HepG2 (cell line): Measurements from ENCODE around the gene STPG2. TPM values are rescaled to one million over a fixed set of nuclear protein-coding genes. Genes with fewer than 3 reads are reported as not detected.

Source experiments
- ATAC-seq: fragments of 200-7000 bp; cut with Tn5 transposase; 3 replicates; pipeline ENCODE4 v1.9.1; 2020; ENCODE audit warnings: mild to moderate bottlenecking, moderate library complexity
- BruUV-seq: library from RNA; stranded (reverse); fragments of 400-500 nt; replicated peaks from 2 replicates; lab custom pipeline; 2021; lab: Mats Ljungman, UMichigan
- CTCF ChIA-PET: fragments of 300-600 bp; formaldehyde crosslinking; extraction: SDS; loops from one replicate; lab custom pipeline; 2021; ENCODE audit warnings: low total read pairs, inconsistent platforms, low intra/inter-chr PET ratio; lab: Yijun Ruan, JAX
- POLR2A ChIA-PET: fragments of 350-600 bp; sonication (Branson Sonifier 250); formaldehyde crosslinking; loops from one replicate; lab custom pipeline; 2020; ENCODE audit warnings: antibody characterized with exemption, inconsistent platforms; lab: Yijun Ruan, JAX
- DNase-seq: peaks from one replicate; pipeline ENCODE4 v3.0.0-alpha.2; 2015; ENCODE audit warnings: low spot score
- FAIRE-seq: peaks from 3 replicates; lab custom pipeline; 2011; peaks lifted over from hg19 to GRCh38; lab: Jason Lieb, UNC
- H2AFZ ChIP-seq: one replicate; pipeline ENCODE4 v1.6.1; 2011; ENCODE audit warnings: low read length, inconsistent platforms
- H3K27ac ChIP-seq: fragments of 300-600 bp; 3 replicates; pipeline ENCODE4 v1.8.0; 2011; ENCODE audit warnings: mixed run types, mild to moderate bottlenecking, mixed read lengths, low read length, inconsistent platforms; ENCODE audit not compliant: insufficient read depth; ENCODE audit errors: extremely low read length
- H3K27me3 ChIP-seq, 2 experiments: fragments of 200-600 bp in 1 of 2; 2 replicates in 1 of 2; 3 replicates in 1 of 2; pipeline versions ENCODE4 v1.6.0 to v1.8.0; 2011; ENCODE audit warnings: low read length in 2 of 2, mild to moderate bottlenecking in 2 of 2, moderate library complexity in 2 of 2, inconsistent platforms in 1 of 2; ENCODE audit not compliant: insufficient read depth in 2 of 2, control insufficient read depth in 1 of 2
- H3K36me3 ChIP-seq, 2 experiments: fragments of 200-600 bp in 1 of 2; replicated peaks in 1 of 2; 2 replicates in 1 of 2; 3 replicates in 1 of 2; pipeline versions ENCODE4 v1.5.1 to v1.8.0; 2011; ENCODE audit warnings: low read length in 2 of 2, inconsistent platforms in 1 of 2; ENCODE audit not compliant: insufficient read depth in 2 of 2, control insufficient read depth in 1 of 2
- H3K4me1 ChIP-seq: 2 replicates; pipeline ENCODE4 v1.5.1; 2012; ENCODE audit warnings: low read length, inconsistent platforms; ENCODE audit not compliant: insufficient read depth
- H3K4me2 ChIP-seq: 2 replicates; pipeline ENCODE4 v1.6.0; 2011; ENCODE audit warnings: low read depth, low read length, inconsistent platforms
- H3K4me3 ChIP-seq, 3 experiments: fragments of 200-600 bp in 1 of 3; sonication (generic), shearing (Covaris generic) in 1 of 3; replicated peaks in 1 of 3; 2 replicates each; pipeline ENCODE4 v1.5.1; 2011 to 2016; ENCODE audit warnings: low read length in 3 of 3, inconsistent platforms in 2 of 3, low read depth in 2 of 3, mild to moderate bottlenecking in 2 of 3, control low read depth in 1 of 3, mixed read lengths in 1 of 3; ENCODE audit not compliant: insufficient read depth in 1 of 3
- H3K79me2 ChIP-seq: one replicate; pipeline ENCODE4 v1.6.1; 2011; ENCODE audit warnings: low read length, inconsistent platforms; ENCODE audit not compliant: insufficient read depth
- H3K9ac ChIP-seq: 2 replicates; pipeline ENCODE4 v1.6.0; 2011; ENCODE audit warnings: mild to moderate bottlenecking, low read depth, low read length, inconsistent platforms; ENCODE audit not compliant: insufficient read depth
- H3K9me3 ChIP-seq: 2 replicates; pipeline ENCODE4 v1.5.1; 2012; ENCODE audit warnings: mild to moderate bottlenecking, low read length
- H4K20me1 ChIP-seq: 2 replicates; pipeline ENCODE4 v1.6.0; 2011; ENCODE audit warnings: inconsistent platforms, mild to moderate bottlenecking, low read length, moderate library complexity; ENCODE audit not compliant: insufficient read depth
- CENPT ChIP-seq: sonication (generic); formaldehyde crosslinking; IDR thresholded peaks from 2 replicates; pipeline ENCODE4 v1.8.0; 2022; ENCODE audit warnings: low read depth, mild to moderate bottlenecking, moderate library complexity, missing genetic modification reagents
- HHEX ChIP-seq: IDR thresholded peaks from 2 replicates; pipeline ENCODE4 v1.6.1; 2016; ENCODE audit warnings: control low read depth
- MEIS1 ChIP-seq: sonication (generic); formaldehyde crosslinking; IDR thresholded peaks from 2 replicates; pipeline ENCODE4 v1.9.0; 2021; ENCODE audit warnings: mild to moderate bottlenecking, missing genetic modification reagents, moderate library complexity, borderline replicate concordance
- ZNF224 ChIP-seq: sonication (generic); formaldehyde crosslinking; IDR thresholded peaks from 2 replicates; pipeline ENCODE4 v1.5.0; 2020; ENCODE audit warnings: mild to moderate bottlenecking, missing genetic modification reagents
- ZNF34 ChIP-seq: sonication (generic); formaldehyde crosslinking; IDR thresholded peaks from 2 replicates; pipeline ENCODE4 v1.4.0; 2020; ENCODE audit warnings: mild to moderate bottlenecking, missing genetic modification reagents, borderline replicate concordance
- WGBS: methylation state at CpG from one replicate; pipeline ENCODE4 v1.1.6; 2017; ENCODE audit warnings: low lambda C conversion rate; 5-methylcytosine and 5-hydroxymethylcytosine counted together
- in situ Hi-C: cut with HindIII; loops from 2 replicates; pipeline ENCODE4 v1.10.0; 2017; ENCODE audit warnings: low pct_unique_long_range_greater_than_20kb; ENCODE audit not compliant: extremely low pct_ligation_motif_present
- intact Hi-C: fragments of 100-400 bp; cut with micrococcal nuclease; formaldehyde crosslinking; loops from one replicate; pipeline ENCODE4 v1.10.0; 2022; ENCODE audit not compliant: unreplicated experiment
- polyA plus RNA-seq, 8 experiments: library from polyadenylated mRNA; depleted of rRNA in 3 of 8; stranded (reverse) in 7 of 8; unstranded in 1 of 8; fragments of >200 nt; fragmentation: Illumina TruSeq in 4 of 8; extraction: Trizol in 4 of 8; gene quantifications; 2 replicates each; pipeline versions ENCODE4 v1.2.1 to v1.2.3, GENCODE V29; 2011 to 2016; ENCODE audit warnings: low read depth in 4 of 8, missing spikeins in 1 of 8, mixed read lengths in 1 of 8; ENCODE audit not compliant: insufficient read depth in 1 of 8
- total RNA-seq, 5 experiments: library from RNA; depleted of rRNA; stranded (reverse); fragments of >200 nt; fragmentation: Illumina TruSeq; extraction: Trizol; gene quantifications; 2 replicates each; pipeline ENCODE4 v1.2.3, GENCODE V29; 2016; ENCODE audit warnings: low read depth in 1 of 5
- TF ChIP-seq, protein P1 (sequence below): sonication (generic); formaldehyde crosslinking; IDR thresholded peaks from 2 replicates; pipeline ENCODE4 v1.5.1; 2020; ENCODE audit warnings: mild to moderate bottlenecking, missing genetic modification reagents, borderline replicate concordance
- TF ChIP-seq, protein P2 (sequence below): sonication (generic); formaldehyde crosslinking; IDR thresholded peaks from 2 replicates; pipeline ENCODE4 v1.4.0; 2020; ENCODE audit warnings: missing genetic modification reagents
- TF ChIP-seq, protein P3 (sequence below): sonication (generic); formaldehyde crosslinking; IDR thresholded peaks from 2 replicates; pipeline ENCODE4 v1.5.0; 2020; ENCODE audit warnings: mild to moderate bottlenecking, missing genetic modification reagents

The STPG2 gene
- total and polyA plus RNA-seq, 2 of the 13 experiments (the other 11 are each of a cell fraction or from before 2014, with no cell fraction given), result 0.07 TPM; not detected in 1

GRCh38 chr4:97770222-97770621 is 373.1 kb downstream of the STPG2 start (continued):
- TF ChIP-seq, protein P1, sequence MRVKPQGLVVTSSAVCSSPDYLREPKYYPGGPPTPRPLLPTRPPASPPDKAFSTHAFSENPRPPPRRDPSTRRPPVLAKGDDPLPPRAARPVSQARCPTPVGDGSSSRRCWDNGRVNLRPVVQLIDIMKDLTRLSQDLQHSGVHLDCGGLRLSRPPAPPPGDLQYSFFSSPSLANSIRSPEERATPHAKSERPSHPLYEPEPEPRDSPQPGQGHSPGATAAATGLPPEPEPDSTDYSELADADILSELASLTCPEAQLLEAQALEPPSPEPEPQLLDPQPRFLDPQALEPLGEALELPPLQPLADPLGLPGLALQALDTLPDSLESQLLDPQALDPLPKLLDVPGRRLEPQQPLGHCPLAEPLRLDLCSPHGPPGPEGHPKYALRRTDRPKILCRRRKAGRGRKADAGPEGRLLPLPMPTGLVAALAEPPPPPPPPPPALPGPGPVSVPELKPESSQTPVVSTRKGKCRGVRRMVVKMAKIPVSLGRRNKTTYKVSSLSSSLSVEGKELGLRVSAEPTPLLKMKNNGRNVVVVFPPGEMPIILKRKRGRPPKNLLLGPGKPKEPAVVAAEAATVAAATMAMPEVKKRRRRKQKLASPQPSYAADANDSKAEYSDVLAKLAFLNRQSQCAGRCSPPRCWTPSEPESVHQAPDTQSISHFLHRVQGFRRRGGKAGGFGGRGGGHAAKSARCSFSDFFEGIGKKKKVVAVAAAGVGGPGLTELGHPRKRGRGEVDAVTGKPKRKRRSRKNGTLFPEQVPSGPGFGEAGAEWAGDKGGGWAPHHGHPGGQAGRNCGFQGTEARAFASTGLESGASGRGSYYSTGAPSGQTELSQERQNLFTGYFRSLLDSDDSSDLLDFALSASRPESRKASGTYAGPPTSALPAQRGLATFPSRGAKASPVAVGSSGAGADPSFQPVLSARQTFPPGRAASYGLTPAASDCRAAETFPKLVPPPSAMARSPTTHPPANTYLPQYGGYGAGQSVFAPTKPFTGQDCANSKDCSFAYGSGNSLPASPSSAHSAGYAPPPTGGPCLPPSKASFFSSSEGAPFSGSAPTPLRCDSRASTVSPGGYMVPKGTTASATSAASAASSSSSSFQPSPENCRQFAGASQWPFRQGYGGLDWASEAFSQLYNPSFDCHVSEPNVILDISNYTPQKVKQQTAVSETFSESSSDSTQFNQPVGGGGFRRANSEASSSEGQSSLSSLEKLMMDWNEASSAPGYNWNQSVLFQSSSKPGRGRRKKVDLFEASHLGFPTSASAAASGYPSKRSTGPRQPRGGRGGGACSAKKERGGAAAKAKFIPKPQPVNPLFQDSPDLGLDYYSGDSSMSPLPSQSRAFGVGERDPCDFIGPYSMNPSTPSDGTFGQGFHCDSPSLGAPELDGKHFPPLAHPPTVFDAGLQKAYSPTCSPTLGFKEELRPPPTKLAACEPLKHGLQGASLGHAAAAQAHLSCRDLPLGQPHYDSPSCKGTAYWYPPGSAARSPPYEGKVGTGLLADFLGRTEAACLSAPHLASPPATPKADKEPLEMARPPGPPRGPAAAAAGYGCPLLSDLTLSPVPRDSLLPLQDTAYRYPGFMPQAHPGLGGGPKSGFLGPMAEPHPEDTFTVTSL (CRISPR knock-in tag), result no peak
- no peak for TF ChIP-seq ZNF34

- intact Hi-C loops, result no loop called here
- POLR2A ChIA-PET, result no interaction called here
- Histone ChIP-seq H3K27me3 (no peaks in the 10 kb centered on the region), H3K27ac (no peak overlapping the region), H2AFZ (no peak overlapping the region), H3K79me2 (no peaks in the 10 kb centered on the region), H3K9me3 (no peaks in the 10 kb centered on the region), H3K4me3 (no peak overlapping the region), H3K4me2 (no peak overlapping the region)
- no TSS peak for BruUV-seq
- in situ Hi-C loops, result no loop called here
- 0% methylated on average over 1 of the region's 1 CpG for WGBS
- ATAC-seq (no peak), FAIRE-seq (no peak)
- no peak for TF ChIP-seq CENPT
- TF ChIP-seq HHEX (CRISPR knock-in tag), result no peak
- TF ChIP-seq, protein P2, sequence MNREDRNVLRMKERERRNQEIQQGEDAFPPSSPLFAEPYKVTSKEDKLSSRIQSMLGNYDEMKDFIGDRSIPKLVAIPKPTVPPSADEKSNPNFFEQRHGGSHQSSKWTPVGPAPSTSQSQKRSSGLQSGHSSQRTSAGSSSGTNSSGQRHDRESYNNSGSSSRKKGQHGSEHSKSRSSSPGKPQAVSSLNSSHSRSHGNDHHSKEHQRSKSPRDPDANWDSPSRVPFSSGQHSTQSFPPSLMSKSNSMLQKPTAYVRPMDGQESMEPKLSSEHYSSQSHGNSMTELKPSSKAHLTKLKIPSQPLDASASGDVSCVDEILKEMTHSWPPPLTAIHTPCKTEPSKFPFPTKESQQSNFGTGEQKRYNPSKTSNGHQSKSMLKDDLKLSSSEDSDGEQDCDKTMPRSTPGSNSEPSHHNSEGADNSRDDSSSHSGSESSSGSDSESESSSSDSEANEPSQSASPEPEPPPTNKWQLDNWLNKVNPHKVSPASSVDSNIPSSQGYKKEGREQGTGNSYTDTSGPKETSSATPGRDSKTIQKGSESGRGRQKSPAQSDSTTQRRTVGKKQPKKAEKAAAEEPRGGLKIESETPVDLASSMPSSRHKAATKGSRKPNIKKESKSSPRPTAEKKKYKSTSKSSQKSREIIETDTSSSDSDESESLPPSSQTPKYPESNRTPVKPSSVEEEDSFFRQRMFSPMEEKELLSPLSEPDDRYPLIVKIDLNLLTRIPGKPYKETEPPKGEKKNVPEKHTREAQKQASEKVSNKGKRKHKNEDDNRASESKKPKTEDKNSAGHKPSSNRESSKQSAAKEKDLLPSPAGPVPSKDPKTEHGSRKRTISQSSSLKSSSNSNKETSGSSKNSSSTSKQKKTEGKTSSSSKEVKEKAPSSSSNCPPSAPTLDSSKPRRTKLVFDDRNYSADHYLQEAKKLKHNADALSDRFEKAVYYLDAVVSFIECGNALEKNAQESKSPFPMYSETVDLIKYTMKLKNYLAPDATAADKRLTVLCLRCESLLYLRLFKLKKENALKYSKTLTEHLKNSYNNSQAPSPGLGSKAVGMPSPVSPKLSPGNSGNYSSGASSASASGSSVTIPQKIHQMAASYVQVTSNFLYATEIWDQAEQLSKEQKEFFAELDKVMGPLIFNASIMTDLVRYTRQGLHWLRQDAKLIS, result no peak
- TF ChIP-seq ZNF224, result no peak
- TF ChIP-seq, protein P3, sequence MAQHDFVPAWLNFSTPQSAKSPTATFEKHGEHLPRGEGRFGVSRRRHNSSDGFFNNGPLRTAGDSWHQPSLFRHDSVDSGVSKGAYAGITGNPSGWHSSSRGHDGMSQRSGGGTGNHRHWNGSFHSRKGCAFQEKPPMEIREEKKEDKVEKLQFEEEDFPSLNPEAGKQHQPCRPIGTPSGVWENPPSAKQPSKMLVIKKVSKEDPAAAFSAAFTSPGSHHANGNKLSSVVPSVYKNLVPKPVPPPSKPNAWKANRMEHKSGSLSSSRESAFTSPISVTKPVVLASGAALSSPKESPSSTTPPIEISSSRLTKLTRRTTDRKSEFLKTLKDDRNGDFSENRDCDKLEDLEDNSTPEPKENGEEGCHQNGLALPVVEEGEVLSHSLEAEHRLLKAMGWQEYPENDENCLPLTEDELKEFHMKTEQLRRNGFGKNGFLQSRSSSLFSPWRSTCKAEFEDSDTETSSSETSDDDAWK (CRISPR knock-in tag), result no peak
- TF ChIP-seq MEIS1 (CRISPR knock-in tag), result no peak
- TF ChIP-seq, all 625 proteins: peak for 0
- no peak for DNase-seq
- Histone ChIP-seq H3K4me1 (no peaks in the 10 kb centered on the region), H3K9ac (no peak overlapping the region), H3K36me3 (no peaks in the 10 kb centered on the region), H4K20me1 (no peaks in the 10 kb centered on the region)
- CTCF ChIA-PET, result no interaction called here
Measured at GRCh38 chr4:97762115-97762512, 381.2 kb downstream of the STPG2 start.
